ENCODE data around the gene PLEKHA1.

DNA sequence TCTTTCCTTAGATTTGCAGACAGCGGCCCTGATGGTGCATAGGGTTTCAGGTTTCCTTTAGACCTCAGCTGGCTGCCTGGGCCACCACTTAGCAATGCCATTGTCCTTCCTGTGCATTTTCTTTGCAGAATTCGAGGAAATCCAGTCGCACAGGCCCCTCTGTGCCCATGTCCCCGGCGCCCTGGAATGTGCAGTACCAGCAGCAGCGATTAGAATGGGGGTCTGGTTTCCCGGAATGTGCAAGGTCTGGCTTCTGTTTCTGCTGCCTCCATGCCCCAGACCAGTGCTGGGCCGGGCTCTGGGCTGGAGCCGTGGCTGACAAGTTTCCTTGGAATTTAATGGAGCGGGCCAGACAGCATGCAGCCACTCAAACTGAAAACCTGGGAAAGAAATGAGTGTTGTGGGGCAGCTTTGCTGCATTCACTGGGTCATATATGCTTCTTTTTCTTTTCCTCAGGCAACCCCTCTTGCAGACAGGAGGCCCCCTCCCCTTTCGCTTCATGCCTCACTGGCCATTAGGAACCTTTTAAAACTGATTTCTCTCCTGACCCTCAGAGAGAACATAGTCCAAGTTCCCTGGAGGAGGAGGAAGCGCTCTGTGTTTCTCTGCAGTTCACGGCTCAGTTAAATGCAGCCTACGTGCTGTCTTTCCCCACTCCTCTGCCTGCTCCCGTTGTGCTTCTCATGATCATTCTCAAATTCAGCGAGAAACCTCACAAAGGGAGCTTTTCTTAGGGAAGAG lies 101.3 kb downstream of the PLEKHA1 start:
- TF ChIP-seq, protein P1, sequence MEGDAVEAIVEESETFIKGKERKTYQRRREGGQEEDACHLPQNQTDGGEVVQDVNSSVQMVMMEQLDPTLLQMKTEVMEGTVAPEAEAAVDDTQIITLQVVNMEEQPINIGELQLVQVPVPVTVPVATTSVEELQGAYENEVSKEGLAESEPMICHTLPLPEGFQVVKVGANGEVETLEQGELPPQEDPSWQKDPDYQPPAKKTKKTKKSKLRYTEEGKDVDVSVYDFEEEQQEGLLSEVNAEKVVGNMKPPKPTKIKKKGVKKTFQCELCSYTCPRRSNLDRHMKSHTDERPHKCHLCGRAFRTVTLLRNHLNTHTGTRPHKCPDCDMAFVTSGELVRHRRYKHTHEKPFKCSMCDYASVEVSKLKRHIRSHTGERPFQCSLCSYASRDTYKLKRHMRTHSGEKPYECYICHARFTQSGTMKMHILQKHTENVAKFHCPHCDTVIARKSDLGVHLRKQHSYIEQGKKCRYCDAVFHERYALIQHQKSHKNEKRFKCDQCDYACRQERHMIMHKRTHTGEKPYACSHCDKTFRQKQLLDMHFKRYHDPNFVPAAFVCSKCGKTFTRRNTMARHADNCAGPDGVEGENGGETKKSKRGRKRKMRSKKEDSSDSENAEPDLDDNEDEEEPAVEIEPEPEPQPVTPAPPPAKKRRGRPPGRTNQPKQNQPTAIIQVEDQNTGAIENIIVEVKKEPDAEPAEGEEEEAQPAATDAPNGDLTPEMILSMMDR (IDR thresholded peaks at IDR 0.05) = no peak
- TF ChIP-seq POLR2A (IDR thresholded peaks at IDR 0.05) = no peak

All from prostate gland (tissue), 2 donors.